ENCODE results near the gene MATN1. TPM values are rescaled to one million over a fixed set of nuclear protein-coding genes. Genes with fewer than 3 reads are reported as not detected.
A peak's percentile ranks its signal among the peaks of the same experiment; 100 is the strongest.

Gene MATN1
- polyA plus RNA-seq, 2 of the 4 experiments (the other 2 are of a cell fraction): 0.05 to 0.17 TPM

DNA sequence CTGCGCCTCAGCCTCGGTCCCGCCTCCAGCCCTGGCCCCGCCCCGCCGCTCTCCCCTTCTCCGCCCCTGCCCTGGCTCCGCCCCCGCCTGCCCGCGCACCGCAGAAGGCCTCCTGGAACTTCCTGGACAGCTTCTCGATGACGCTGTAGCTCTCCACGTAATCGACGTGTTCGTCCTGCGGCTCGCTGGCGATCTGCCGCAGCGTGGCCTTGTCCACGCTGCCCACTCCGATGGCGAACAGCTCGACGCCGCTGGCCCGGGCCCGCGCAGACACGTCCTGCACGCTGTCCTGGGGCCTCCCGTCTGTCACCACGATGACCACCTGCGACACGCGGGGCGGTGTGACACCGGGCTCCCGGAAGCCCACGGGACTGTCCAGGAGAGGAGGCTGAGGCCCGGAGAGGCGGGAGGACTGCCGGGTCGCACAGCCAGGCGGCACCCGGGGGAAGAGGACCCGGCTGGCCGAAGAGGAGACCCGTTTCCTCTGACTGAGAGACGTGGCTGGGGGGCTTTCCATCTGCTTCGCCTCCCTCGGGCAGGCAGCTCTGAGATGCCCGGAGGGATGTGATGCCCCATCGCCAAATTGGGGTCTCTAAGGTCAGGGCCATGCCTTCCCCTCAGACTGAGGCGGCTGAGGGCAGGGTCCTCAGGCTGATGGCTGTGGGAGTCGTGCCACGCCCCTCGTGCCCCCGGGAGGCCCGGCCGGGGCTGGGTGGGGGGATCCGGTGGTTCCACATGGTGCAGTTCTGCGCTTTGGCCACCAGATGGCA is 4.6 kb downstream of the MATN1 start (continued):
- TF ChIP-seq HDAC2 (IDR thresholded peaks at IDR 0.05) (no peak), EHMT2 (IDR thresholded peaks at IDR 0.05; ENCODE audit: low read depth) (no peak), RNF2 (IDR thresholded peaks at IDR 0.05; ENCODE audit: borderline replicate concordance, low read depth) (peak; percentile 81; the same call in 1 of the 2 replicates), KDM1A (IDR thresholded peaks at IDR 0.05; ENCODE audit: low read depth) (no peak), JUN (IDR thresholded peaks at IDR 0.05) (no peak), TP53 (CRISPR knock-in tag; IDR thresholded peaks at IDR 0.05) (no peak)
- TF ChIP-seq, protein P1, sequence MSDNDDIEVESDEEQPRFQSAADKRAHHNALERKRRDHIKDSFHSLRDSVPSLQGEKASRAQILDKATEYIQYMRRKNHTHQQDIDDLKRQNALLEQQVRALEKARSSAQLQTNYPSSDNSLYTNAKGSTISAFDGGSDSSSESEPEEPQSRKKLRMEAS (IDR thresholded peaks at IDR 0.05): peak; percentile 95
- TF ChIP-seq, protein P2, sequence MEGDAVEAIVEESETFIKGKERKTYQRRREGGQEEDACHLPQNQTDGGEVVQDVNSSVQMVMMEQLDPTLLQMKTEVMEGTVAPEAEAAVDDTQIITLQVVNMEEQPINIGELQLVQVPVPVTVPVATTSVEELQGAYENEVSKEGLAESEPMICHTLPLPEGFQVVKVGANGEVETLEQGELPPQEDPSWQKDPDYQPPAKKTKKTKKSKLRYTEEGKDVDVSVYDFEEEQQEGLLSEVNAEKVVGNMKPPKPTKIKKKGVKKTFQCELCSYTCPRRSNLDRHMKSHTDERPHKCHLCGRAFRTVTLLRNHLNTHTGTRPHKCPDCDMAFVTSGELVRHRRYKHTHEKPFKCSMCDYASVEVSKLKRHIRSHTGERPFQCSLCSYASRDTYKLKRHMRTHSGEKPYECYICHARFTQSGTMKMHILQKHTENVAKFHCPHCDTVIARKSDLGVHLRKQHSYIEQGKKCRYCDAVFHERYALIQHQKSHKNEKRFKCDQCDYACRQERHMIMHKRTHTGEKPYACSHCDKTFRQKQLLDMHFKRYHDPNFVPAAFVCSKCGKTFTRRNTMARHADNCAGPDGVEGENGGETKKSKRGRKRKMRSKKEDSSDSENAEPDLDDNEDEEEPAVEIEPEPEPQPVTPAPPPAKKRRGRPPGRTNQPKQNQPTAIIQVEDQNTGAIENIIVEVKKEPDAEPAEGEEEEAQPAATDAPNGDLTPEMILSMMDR (IDR thresholded peaks at IDR 0.05): peak; percentile 83

DNA sequence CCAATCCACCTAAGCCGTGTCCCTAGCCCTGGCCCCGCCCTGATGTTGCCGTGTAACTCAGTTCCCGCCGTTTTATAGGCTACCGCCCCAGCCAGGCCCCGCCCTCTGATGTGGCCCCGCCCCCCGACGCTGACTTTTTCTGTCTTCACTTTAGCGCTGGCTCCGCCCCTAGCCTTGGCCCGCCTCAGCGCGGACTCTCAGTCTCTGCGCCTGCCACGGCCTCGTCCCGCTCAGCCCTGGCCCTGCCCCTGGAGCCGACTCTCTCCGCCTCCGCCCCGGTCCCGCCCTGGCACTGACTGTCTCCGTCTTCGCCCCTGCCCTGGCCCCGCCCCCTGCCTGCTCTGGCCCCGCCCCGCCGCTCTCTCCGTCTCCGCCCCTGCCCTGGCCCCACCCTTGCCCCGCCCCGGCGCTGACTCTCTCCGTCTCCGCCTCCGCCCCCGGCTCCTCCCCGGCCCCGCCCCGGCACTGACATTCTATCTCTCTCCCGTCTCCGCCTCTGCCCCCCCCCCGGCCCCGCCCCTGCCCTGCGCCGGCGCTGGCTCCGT is 5.2 kb downstream of the MATN1 start:
- Histone ChIP-seq H3K4me1 (peaks cover 5% of the 10 kb centered on the region; the same call in 2 of the 3 replicates), H3K27ac (peak overlapping the region in 1 of 2 experiments; percentile 46; a peak in 2 of 6 replicates), H3K9me3 (0 out of 3 replicates have a peak, but pooled peaks cover 2% of the 10 kb centered on the region), H3K4me3 (peak overlapping the region; percentile 41), H3K4me2 (no peak overlapping the region; the same call in 1 of the 3 replicates)
- 0% methylated on average over 2 of the region's 50 CpGs for WGBS (ENCODE audit: missing lambda C conversion rate)
- CTCF ChIA-PET: interaction anchor here (0.6 to 10.8 kb wide), 24 partner anchors 9 to 831 kb away, joined by 3 to 251 read pairs (median 6); partner anchors contain the start of gene LAPTM5
- ATAC-seq (peak; percentile 82 to 92), FAIRE-seq (no peak), DNase-seq (ENCODE audit: low read depth in 1 of 2, low spot score in 1 of 2) (peak; percentile 81 to 95)
- TF ChIP-seq, protein P3, sequence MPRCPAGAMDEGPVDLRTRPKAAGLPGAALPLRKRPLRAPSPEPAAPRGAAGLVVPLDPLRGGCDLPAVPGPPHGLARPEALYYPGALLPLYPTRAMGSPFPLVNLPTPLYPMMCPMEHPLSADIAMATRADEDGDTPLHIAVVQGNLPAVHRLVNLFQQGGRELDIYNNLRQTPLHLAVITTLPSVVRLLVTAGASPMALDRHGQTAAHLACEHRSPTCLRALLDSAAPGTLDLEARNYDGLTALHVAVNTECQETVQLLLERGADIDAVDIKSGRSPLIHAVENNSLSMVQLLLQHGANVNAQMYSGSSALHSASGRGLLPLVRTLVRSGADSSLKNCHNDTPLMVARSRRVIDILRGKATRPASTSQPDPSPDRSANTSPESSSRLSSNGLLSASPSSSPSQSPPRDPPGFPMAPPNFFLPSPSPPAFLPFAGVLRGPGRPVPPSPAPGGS (IDR thresholded peaks at IDR 0.05): no peak
- no peak for TF ChIP-seq RARB (CRISPR knock-in tag; IDR thresholded peaks at IDR 0.05)
- no peak for TF ChIP-seq CBX8 (IDR thresholded peaks at IDR 0.05)
- TF ChIP-seq HDAC2 (IDR thresholded peaks at IDR 0.05): no peak
- TF ChIP-seq RNF2 (IDR thresholded peaks at IDR 0.05; ENCODE audit: borderline replicate concordance, low read depth): no peak
- TF ChIP-seq MAFK (IDR thresholded peaks at IDR 0.05; ENCODE audit: partially characterized antibody): no peak
- TF ChIP-seq, protein P4, sequence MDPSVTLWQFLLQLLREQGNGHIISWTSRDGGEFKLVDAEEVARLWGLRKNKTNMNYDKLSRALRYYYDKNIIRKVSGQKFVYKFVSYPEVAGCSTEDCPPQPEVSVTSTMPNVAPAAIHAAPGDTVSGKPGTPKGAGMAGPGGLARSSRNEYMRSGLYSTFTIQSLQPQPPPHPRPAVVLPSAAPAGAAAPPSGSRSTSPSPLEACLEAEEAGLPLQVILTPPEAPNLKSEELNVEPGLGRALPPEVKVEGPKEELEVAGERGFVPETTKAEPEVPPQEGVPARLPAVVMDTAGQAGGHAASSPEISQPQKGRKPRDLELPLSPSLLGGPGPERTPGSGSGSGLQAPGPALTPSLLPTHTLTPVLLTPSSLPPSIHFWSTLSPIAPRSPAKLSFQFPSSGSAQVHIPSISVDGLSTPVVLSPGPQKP (IDR thresholded peaks at IDR 0.05; ENCODE audit: low read depth, low read length): no peak
- no peak for TF ChIP-seq CHD4 (IDR thresholded peaks at IDR 0.05; ENCODE audit: borderline replicate concordance)
- TF ChIP-seq, protein P5, sequence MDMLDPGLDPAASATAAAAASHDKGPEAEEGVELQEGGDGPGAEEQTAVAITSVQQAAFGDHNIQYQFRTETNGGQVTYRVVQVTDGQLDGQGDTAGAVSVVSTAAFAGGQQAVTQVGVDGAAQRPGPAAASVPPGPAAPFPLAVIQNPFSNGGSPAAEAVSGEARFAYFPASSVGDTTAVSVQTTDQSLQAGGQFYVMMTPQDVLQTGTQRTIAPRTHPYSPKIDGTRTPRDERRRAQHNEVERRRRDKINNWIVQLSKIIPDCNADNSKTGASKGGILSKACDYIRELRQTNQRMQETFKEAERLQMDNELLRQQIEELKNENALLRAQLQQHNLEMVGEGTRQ (IDR thresholded peaks at IDR 0.05): no peak
- TF ChIP-seq, protein P6, sequence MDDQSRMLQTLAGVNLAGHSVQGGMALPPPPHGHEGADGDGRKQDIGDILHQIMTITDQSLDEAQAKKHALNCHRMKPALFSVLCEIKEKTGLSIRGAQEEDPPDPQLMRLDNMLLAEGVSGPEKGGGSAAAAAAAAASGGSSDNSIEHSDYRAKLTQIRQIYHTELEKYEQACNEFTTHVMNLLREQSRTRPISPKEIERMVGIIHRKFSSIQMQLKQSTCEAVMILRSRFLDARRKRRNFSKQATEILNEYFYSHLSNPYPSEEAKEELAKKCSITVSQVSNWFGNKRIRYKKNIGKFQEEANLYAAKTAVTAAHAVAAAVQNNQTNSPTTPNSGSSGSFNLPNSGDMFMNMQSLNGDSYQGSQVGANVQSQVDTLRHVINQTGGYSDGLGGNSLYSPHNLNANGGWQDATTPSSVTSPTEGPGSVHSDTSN (IDR thresholded peaks at IDR 0.05): no peak
- no peak for TF ChIP-seq RFX5 (IDR thresholded peaks at IDR 0.05)
- TF ChIP-seq ZC3H11A (IDR thresholded peaks at IDR 0.05): no peak
- POLR2A ChIA-PET: interaction anchor here (0.7 to 2.8 kb wide), 4 partner anchors 62 to 193 kb away, joined by 4 to 20 read pairs (median 4); no protein-coding TSS in a partner anchor
